NCI-H1436 treated with DMSO at 0.1 percent for 48 hours (cell line): ENCODE data around the gene CALCR.
"Not testable (repeated sequence)": the region's sequence is repeated elsewhere in the genome, so short reads cannot be mapped to it uniquely, and the experiment has no call there.

ENCODE experiments used
- DNase-seq: peaks from one replicate; lab custom pipeline; 2025; lab: John Stamatoyannopoulos, UW

The CALCR gene

GRCh38 chr7:93559639-93560491 lies 14.7 kb downstream of the CALCR start:
- no peak for DNase-seq

- no peak for DNase-seq
Measured at GRCh38 chr7:93558705-93559614, 15.6 kb downstream of the CALCR start.

- no peak for DNase-seq
Measured at GRCh38 chr7:93551931-93552330, 22.6 kb downstream of the CALCR start.

- no peak for DNase-seq
Measured at GRCh38 chr7:93551063-93551895, 23.2 kb downstream of the CALCR start.

- DNase-seq = no peak
Measured at GRCh38 chr7:93547716-93548115, 26.8 kb downstream of the CALCR start.

GRCh38 chr7:93544691-93545090 lies 29.8 kb downstream of the CALCR start:
- no peak for DNase-seq

GRCh38 chr7:93538061-93538460 lies 36.5 kb downstream of the CALCR start:
- no peak for DNase-seq

- DNase-seq = no peak
Measured at GRCh38 chr7:93535616-93536015, 38.9 kb downstream of the CALCR start.

GRCh38 chr7:93530701-93531100 lies 43.8 kb downstream of the CALCR start:
- DNase-seq = no peak

GRCh38 chr7:93516834-93517233 lies 57.7 kb downstream of the CALCR start:
- no peak for DNase-seq

GRCh38 chr7:93515144-93515543 lies 59.4 kb downstream of the CALCR start:
- no peak for DNase-seq

GRCh38 chr7:93509303-93509702 lies 65.2 kb downstream of the CALCR start:
- no peak for DNase-seq

- no peak for DNase-seq
Measured at GRCh38 chr7:93503088-93503487, 71.4 kb downstream of the CALCR start.

- DNase-seq = not testable (repeated sequence)
Measured at GRCh38 chr7:93491860-93492259, 82.7 kb downstream of the CALCR start.

- DNase-seq = no peak
Measured at GRCh38 chr7:93476491-93477344, 97.8 kb downstream of the CALCR start.

- no peak for DNase-seq
Measured at GRCh38 chr7:93475811-93476210, 98.7 kb downstream of the CALCR start.

GRCh38 chr7:93471456-93471855 lies 103.1 kb downstream of the CALCR start:
- DNase-seq = no peak

GRCh38 chr7:93463764-93464163 lies 110.8 kb downstream of the CALCR start:
- DNase-seq = no peak

- no peak for DNase-seq
Measured at GRCh38 chr7:93461350-93461749, 113.2 kb downstream of the CALCR start.

GRCh38 chr7:93453262-93453661 lies 121.3 kb downstream of the CALCR start:
- DNase-seq = no peak

- no peak for DNase-seq
Measured at GRCh38 chr7:93448176-93448575, 126.3 kb downstream of the CALCR start.
